LHCN-M2 (cell line): ENCODE results near the gene MYO19. TPM values are rescaled to one million over a fixed set of nuclear protein-coding genes. Genes with fewer than 3 reads are reported as not detected.

Source experiments
- DNase-seq: peaks from one replicate; pipeline ENCODE4 v3.0.0-alpha.2; 2012; ENCODE audit warnings: low read depth
- polyA plus RNA-seq: library from polyadenylated mRNA; unstranded; fragments of >200 nt; gene quantifications from one replicate; pipeline ENCODE4 v1.2.1, GENCODE V29; 2012; ENCODE audit warnings: missing spikeins
- total RNA-seq: library from RNA; depleted of rRNA; stranded (reverse); fragments of >200 nt; gene quantifications from 2 replicates; pipeline ENCODE4 v1.2.3, GENCODE V29; 2014; rRNA removed

MYO19 gene, protein sequence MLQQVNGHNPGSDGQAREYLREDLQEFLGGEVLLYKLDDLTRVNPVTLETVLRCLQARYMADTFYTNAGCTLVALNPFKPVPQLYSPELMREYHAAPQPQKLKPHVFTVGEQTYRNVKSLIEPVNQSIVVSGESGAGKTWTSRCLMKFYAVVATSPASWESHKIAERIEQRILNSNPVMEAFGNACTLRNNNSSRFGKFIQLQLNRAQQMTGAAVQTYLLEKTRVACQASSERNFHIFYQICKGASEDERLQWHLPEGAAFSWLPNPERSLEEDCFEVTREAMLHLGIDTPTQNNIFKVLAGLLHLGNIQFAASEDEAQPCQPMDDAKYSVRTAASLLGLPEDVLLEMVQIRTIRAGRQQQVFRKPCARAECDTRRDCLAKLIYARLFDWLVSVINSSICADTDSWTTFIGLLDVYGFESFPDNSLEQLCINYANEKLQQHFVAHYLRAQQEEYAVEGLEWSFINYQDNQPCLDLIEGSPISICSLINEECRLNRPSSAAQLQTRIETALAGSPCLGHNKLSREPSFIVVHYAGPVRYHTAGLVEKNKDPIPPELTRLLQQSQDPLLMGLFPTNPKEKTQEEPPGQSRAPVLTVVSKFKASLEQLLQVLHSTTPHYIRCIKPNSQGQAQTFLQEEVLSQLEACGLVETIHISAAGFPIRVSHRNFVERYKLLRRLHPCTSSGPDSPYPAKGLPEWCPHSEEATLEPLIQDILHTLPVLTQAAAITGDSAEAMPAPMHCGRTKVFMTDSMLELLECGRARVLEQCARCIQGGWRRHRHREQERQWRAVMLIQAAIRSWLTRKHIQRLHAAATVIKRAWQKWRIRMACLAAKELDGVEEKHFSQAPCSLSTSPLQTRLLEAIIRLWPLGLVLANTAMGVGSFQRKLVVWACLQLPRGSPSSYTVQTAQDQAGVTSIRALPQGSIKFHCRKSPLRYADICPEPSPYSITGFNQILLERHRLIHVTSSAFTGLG
- total RNA-seq: 63.0 and 66.8 TPM in 2 replicates
- 23.2 TPM for polyA plus RNA-seq

GRCh38 chr17:36534840-36535668, at the start of gene MYO19, which contains the start of gene PIGW:
MYO19 (minus strand) TSS chr17:36534868; CDS start chr17:36532538, 2,330 bp downstream.
PIGW (plus strand) TSS chr17:36534987; CDS start chr17:36537102, 2,115 bp downstream.
- peak; percentile 81 for DNase-seq

DNA sequence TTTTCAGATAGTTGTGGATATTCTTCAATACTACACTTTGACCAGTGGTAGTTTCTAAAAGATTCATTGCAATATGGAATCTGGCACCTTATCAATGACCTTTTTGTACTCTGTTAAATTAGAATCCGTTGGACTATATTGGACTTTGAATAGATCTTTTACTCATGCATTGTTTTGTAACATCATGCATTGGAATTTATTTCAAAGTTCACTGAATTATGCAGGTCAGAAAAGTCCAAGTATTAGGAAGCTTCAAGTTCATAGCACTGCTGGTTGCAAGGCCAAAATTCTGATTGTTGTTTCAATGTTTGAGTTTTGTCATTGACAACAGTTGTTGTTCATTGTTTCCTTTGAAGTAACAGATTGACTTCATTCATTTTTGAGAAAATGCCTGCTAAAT, 49.1 kb upstream of the MYO19 start:
- DNase-seq: no peak

DNA sequence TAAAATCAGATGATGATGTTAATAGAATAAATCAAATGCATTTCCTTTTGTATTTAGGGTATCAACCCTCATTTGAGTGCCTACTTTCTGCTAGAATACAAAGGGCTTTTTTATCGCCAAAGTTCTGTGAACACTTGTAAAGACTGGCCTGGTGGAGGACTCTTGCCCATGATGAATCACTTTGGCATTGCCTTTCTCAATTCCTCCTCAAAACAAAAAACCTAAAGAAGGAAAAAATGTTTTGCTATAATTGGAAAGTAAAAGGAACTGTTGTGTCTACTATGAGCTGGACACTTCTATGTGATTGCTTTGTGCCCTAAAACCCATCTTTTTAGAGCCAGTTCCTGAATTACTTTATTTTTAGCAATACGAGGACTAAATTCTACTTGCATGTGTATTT, 44.0 kb upstream of the MYO19 start:
- no peak for DNase-seq

DNA sequence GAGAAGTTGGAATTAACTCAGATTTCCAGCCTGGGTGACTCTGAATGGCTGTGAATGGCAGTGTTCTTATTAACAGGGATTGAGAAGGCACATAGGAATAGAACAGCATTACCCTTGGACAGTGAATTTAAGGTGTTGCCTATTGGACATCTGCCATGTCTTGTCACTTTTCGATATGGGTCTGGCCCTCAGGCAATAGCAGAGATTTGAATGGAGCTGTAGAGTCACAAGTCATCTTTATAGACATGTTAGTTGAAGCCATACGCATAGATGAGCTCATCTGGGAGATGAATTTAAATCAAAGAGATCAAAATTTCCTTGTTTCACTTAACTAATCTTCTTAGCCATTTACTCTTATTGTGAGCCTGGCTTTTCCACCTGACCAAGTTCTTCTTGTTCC, 42.1 kb upstream of the MYO19 start:
- DNase-seq: no peak

DNA sequence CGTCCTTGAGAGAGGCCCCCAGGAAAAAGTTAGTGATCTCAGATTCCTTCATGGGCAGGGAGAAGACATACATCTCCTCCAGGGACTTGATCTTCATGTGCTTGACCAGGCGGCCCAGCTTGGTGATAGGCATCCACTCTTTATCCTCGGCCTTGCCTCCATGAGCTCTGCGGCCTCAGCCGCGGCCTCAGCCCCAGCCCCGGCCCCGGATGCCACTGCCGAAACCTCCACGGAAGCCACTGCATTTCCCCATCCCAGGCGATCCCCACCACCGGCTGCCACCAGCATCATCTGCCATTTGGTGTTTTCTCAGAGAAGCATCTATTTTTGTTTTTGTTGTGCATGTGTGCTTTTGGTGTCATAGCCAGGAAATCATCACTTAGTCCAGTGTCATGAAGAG, 40.4 kb upstream of the MYO19 start:
- no peak for DNase-seq

DNA sequence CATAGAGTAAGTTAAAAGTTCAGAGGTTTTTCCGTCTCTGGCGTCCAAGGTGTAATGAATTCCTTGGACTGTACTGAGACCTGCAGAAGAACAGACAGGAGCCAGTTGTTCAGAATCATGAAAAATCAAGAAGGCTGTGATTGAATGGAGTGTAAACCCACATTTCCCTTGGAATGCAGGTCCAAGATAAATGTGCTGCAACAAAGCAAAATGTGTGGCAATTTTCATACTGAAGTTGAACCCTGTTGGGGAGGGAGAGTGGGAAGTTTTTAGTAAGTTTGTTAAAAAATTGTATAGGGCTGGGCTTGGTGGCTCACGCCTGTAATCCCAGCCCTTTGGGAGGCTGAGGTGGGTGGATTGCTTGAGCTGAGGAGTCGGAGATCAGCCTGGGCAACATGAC, 31.4 kb upstream of the MYO19 start:
- no peak for DNase-seq

GRCh38 chr17:36553459-36553858, 18.8 kb upstream of the MYO19 start:
- DNase-seq: no peak

GRCh38 chr17:36550491-36551417, 16.1 kb upstream of the MYO19 start:
- DNase-seq: no peak

DNA sequence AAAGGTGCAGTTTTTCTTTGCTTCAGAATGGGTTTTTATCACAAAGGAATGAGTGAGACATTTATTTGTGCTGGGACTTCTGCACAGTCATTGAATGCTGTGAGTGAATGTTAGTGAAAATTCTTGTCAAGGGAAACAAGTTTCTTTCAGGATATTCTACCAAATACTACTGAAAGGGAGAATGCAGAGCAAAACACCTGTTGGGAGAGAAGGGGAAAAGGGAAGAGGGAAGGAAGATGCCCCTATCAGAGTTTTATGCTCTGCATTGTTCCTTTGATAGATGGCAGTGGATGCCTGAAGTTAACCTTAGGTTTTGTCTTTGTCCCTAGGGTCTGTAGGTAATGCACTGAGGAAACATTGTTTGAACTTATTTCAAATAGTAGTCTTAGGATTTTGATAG, 13.1 kb upstream of the MYO19 start:
- DNase-seq: no peak

DNA sequence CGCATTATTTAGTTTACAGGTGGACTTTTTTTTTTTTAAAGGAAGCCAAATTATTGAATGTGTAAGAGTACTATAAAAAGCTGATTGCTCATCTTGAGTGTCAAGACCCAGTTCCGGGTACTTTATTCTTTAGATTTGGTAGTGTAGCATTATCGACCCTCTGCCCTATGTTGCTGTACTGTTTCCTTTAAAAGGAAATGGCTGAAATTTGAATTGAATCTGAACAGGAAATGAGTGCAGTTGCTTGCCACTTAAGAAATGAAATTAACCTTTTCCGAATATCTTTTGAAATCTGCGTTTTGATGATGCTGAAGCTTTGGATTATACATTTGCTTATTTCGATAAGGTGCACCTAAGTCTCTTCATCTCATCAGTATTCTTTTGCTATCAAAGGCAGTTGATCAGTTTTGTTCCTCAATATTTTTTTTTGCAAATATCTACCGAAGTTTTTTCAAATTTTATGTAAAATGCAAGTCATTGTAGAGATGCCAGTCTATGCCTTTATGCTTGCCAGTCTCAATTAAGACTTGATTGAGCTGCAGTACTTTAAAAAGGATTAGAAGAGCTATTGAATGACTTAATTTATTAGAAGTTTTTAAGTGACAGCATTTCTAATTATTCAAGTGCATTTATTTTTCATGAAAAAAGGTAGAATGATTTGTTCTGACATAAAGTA, 11.9 kb upstream of the MYO19 start:
- no peak for DNase-seq

DNA sequence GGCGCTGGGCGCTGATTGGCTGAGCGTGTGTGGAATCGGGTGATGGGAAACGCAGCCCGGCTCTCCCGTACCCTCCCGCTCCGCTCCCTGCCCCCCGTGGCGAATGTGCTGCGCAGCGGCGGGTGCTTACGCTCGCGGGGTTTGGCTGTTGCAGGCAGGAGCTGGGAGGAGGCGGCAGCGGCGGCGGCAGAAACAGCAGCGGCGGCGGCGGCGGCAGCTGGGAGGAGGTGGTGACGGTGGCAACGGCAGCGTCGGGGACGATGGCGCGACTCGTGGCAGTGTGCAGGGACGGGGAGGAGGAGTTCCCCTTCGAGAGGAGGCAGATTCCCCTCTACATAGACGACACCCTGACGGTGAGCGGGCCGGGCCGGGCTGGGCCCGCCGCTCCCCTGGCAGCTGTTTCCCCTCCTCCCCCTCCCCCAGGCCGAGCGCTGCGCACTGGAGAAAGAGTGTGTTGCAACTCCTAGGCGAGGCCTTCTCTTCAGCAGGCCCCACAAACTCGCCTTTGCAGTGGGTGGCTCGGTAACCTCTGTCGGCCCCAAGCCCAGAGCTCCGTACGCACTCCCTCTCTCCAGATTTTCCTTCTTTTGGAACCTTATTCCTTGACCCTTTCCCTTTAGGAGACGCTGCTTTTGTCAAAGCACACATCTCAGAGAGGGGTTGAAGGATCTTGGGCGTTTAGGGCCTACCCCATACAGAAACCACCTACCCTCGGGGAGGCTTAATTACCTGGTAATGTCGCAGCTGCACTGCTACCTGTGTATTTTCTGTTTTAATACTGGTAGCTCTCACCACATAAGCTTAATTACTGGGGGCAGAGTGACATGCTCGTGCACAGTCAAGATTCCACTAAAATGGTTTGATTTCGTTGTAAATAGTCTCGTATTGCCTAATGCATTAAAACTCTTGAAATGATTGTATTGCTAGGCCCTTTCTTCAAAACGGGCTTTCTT, 11.1 kb upstream of the MYO19 start:
- peak; percentile 97 for DNase-seq

- DNase-seq: no peak
Measured at GRCh38 chr17:36545077-36545464, 10.4 kb upstream of the MYO19 start.

- DNase-seq: peak; percentile 92
Measured at GRCh38 chr17:36544307-36545076, 9.8 kb upstream of the MYO19 start, which contains the start of gene GGNBP2. GGNBP2 (plus strand) TSS chr17:36544919; CDS start chr17:36545725, 806 bp downstream.

- peak; percentile 57 for DNase-seq
Measured at GRCh38 chr17:36544044-36544306, 9.3 kb upstream of the MYO19 start.

DNA sequence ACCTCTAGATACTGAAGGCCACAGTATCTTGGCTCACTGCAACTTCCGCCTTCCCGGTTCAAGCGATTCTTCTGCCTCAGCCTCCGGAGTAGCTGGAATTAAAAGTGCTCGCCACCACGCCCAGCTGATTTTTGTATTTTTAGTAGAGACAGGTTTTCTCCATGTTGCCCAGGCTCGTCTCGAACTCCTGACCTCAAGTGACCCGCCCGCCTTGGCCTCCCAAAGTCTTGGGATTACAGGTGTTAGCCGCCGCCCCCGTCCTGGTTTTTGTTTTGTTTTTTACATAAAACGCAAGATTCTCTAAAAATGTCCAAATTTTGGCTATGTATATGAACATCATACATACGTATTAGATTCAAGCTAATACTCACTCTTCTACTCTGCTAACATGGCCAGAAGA, 8.1 kb upstream of the MYO19 start:
- no peak for DNase-seq

GRCh38 chr17:36540696-36541095, 6.0 kb upstream of the MYO19 start:
- no peak for DNase-seq

DNA sequence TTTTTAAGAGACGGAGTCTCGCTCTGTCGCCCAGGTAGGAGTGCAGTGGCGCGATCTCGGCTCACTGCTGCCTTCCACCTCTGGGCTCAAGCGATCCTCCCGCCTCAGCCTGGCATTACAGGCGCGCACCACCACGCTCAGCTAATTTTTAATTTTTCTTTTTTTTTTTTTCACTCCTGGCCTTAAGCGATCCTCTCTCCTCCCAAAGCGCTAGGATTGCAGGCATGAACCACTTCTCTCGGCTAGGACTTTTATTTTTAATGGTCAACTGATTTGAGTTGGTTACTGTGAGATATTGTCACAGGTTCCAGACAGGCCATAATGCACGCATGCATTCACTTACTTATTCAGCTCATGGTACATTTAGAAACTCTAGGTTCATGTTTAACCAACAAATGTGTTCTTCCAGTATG, 1.0 kb upstream of the MYO19 start:
- no peak for DNase-seq
